ENCODE measurements around the gene FECH.

FECH gene

GRCh38 chr18:57584444-57584843 is 2.1 kb downstream of the FECH start:
- DNase-seq (ENCODE audit: extremely low spot score) = no peak
- POLR2A ChIA-PET = no interaction called here
- TF ChIP-seq ZNF384 (IDR thresholded peaks at IDR 0.05) (no peak), LEF1 (IDR thresholded peaks at IDR 0.05; ENCODE audit: borderline replicate concordance) (no peak), L3MBTL2 (conservative IDR thresholded peaks at IDR 0.05) (no peak), ARNT (IDR thresholded peaks at IDR 0.05) (no peak), HDGF (IDR thresholded peaks at IDR 0.05; ENCODE audit: borderline replicate concordance) (no peak), CTBP1 (IDR thresholded peaks at IDR 0.05; ENCODE audit: borderline replicate concordance) (no peak), TARDBP (IDR thresholded peaks at IDR 0.05) (no peak), FOXK2 (IDR thresholded peaks at IDR 0.05) (no peak), PKNOX1 (IDR thresholded peaks at IDR 0.05) (no peak), SUZ12 (IDR thresholded peaks at IDR 0.05) (no peak), FOXM1 (IDR thresholded peaks at IDR 0.05; ENCODE audit: borderline replicate concordance) (no peak), SP1 (IDR thresholded peaks at IDR 0.05) (no peak), ELF4 (IDR thresholded peaks at IDR 0.05) (no peak), FOXA1 (IDR thresholded peaks at IDR 0.05) (no peak), BHLHE40 (IDR thresholded peaks at IDR 0.05; ENCODE audit: borderline replicate concordance) (no peak), NFRKB (IDR thresholded peaks at IDR 0.05) (no peak)
- CTCF ChIA-PET = no interaction called here

- POLR2A ChIA-PET = no interaction called here
- CTCF ChIA-PET = no interaction called here
- no peak for DNase-seq (ENCODE audit: extremely low spot score)
- TF ChIP-seq NFRKB (IDR thresholded peaks at IDR 0.05) = no peak
- no peak for TF ChIP-seq FOXM1 (IDR thresholded peaks at IDR 0.05; ENCODE audit: borderline replicate concordance)
- TF ChIP-seq PKNOX1 (IDR thresholded peaks at IDR 0.05) = no peak
- no peak for TF ChIP-seq BHLHE40 (IDR thresholded peaks at IDR 0.05; ENCODE audit: borderline replicate concordance)
- TF ChIP-seq ZNF384 (IDR thresholded peaks at IDR 0.05) = no peak
- no peak for TF ChIP-seq FOXK2 (IDR thresholded peaks at IDR 0.05)
- TF ChIP-seq ARNT (IDR thresholded peaks at IDR 0.05) = no peak
- no peak for TF ChIP-seq ELF4 (IDR thresholded peaks at IDR 0.05)
- TF ChIP-seq SUZ12 (IDR thresholded peaks at IDR 0.05) = no peak
- TF ChIP-seq CTBP1 (IDR thresholded peaks at IDR 0.05; ENCODE audit: borderline replicate concordance) = no peak
- no peak for TF ChIP-seq SP1 (IDR thresholded peaks at IDR 0.05)
- no peak for TF ChIP-seq FOXA1 (IDR thresholded peaks at IDR 0.05)
- TF ChIP-seq L3MBTL2 (conservative IDR thresholded peaks at IDR 0.05) = no peak
- TF ChIP-seq TARDBP (IDR thresholded peaks at IDR 0.05) = no peak
- no peak for TF ChIP-seq HDGF (IDR thresholded peaks at IDR 0.05; ENCODE audit: borderline replicate concordance)
- no peak for TF ChIP-seq LEF1 (IDR thresholded peaks at IDR 0.05; ENCODE audit: borderline replicate concordance)
Measured at GRCh38 chr18:57583297-57583835, 3.1 kb downstream of the FECH start.

- no peak for TF ChIP-seq ELF4 (IDR thresholded peaks at IDR 0.05)
- no peak for TF ChIP-seq FOXM1 (IDR thresholded peaks at IDR 0.05; ENCODE audit: borderline replicate concordance)
- no peak for TF ChIP-seq L3MBTL2 (conservative IDR thresholded peaks at IDR 0.05)
- DNase-seq (ENCODE audit: extremely low spot score) = no peak
- ChIA-PET CTCF (no interaction called here), POLR2A (no interaction called here)
Measured at GRCh38 chr18:57581301-57581934, 5.1 kb downstream of the FECH start.

- ChIA-PET POLR2A (no interaction called here), CTCF (no interaction called here)
- DNase-seq (ENCODE audit: extremely low spot score) = no peak
- no peak for TF ChIP-seq LEF1 (IDR thresholded peaks at IDR 0.05; ENCODE audit: borderline replicate concordance)
- no peak for TF ChIP-seq ZNF384 (IDR thresholded peaks at IDR 0.05)
- no peak for TF ChIP-seq SP1 (IDR thresholded peaks at IDR 0.05)
- TF ChIP-seq FOXK2 (IDR thresholded peaks at IDR 0.05) = no peak
- TF ChIP-seq L3MBTL2 (conservative IDR thresholded peaks at IDR 0.05) = no peak
- no peak for TF ChIP-seq NFRKB (IDR thresholded peaks at IDR 0.05)
- no peak for TF ChIP-seq CTBP1 (IDR thresholded peaks at IDR 0.05; ENCODE audit: borderline replicate concordance)
- TF ChIP-seq PKNOX1 (IDR thresholded peaks at IDR 0.05) = no peak
- no peak for TF ChIP-seq FOXA1 (IDR thresholded peaks at IDR 0.05)
- no peak for TF ChIP-seq ARNT (IDR thresholded peaks at IDR 0.05)
- TF ChIP-seq HDGF (IDR thresholded peaks at IDR 0.05; ENCODE audit: borderline replicate concordance) = no peak
- no peak for TF ChIP-seq ELF4 (IDR thresholded peaks at IDR 0.05)
- no peak for TF ChIP-seq BHLHE40 (IDR thresholded peaks at IDR 0.05; ENCODE audit: borderline replicate concordance)
Measured at GRCh38 chr18:57579934-57580333, 6.6 kb downstream of the FECH start.

GRCh38 chr18:57576316-57576715 is 10.2 kb downstream of the FECH start:
- POLR2A ChIA-PET = interaction anchor here (0.8 kb wide), 1 partner anchor 10 kb away, joined by 3 read pairs; the partner anchor contains the start of gene FECH
- no peak for DNase-seq (ENCODE audit: extremely low spot score)
- CTCF ChIA-PET = no interaction called here
- TF ChIP-seq PKNOX1 (IDR thresholded peaks at IDR 0.05) (no peak), BHLHE40 (IDR thresholded peaks at IDR 0.05; ENCODE audit: borderline replicate concordance) (no peak)

GRCh38 chr18:57575542-57575941 is 11.0 kb downstream of the FECH start:
- TF ChIP-seq NFRKB (IDR thresholded peaks at IDR 0.05) (no peak), BHLHE40 (IDR thresholded peaks at IDR 0.05; ENCODE audit: borderline replicate concordance) (no peak), L3MBTL2 (conservative IDR thresholded peaks at IDR 0.05) (no peak), FOXM1 (IDR thresholded peaks at IDR 0.05; ENCODE audit: borderline replicate concordance) (no peak), HDGF (IDR thresholded peaks at IDR 0.05; ENCODE audit: borderline replicate concordance) (no peak), FOXA1 (IDR thresholded peaks at IDR 0.05) (no peak), FOXK2 (IDR thresholded peaks at IDR 0.05) (no peak), TARDBP (IDR thresholded peaks at IDR 0.05) (no peak), ZNF384 (IDR thresholded peaks at IDR 0.05) (no peak)
- DNase-seq (ENCODE audit: extremely low spot score) = no peak
- ChIA-PET CTCF (no interaction called here), POLR2A (no interaction called here)
